Activated CD4-positive, alpha-beta T cell treated with anti-CD3 and anti-CD28 coated beads for 36 hours (primary cell): ENCODE data around the gene TSPEAR. TPM values are rescaled to one million over a fixed set of nuclear protein-coding genes. Genes with fewer than 3 reads are reported as not detected.

Experiments
- ATAC-seq: fragments of 200-7000 bp; cut with Tn5 transposase; one replicate; pipeline ENCODE4 v1.10.0; 2021; ENCODE audit warnings: mild to moderate bottlenecking, moderate library complexity
- CTCF ChIA-PET: fragments of 350-600 bp; sonication (Branson Sonifier 250); formaldehyde crosslinking; loops from one replicate; lab custom pipeline; 2021; ENCODE audit warnings: antibody characterized with exemption; lab: Charles Lee
- POLR2A ChIA-PET: fragments of 350-600 bp; sonication (Branson Sonifier 250); formaldehyde crosslinking; loops from one replicate; lab custom pipeline; 2021; ENCODE audit warnings: antibody characterized with exemption, inconsistent platforms; lab: Charles Lee
- DNase-seq: peaks from one replicate; pipeline ENCODE4 v3.0.0-alpha.2; 2020
- H3K27ac Mint-ChIP-seq: one replicate; pipeline ENCODE4 v1.8.0; 2021; ENCODE audit warnings: mixed read lengths
- H3K27me3 Mint-ChIP-seq: one replicate; pipeline ENCODE4 v1.8.0; 2021; ENCODE audit warnings: mixed read lengths
- H3K36me3 Mint-ChIP-seq: one replicate; pipeline ENCODE4 v1.8.0; 2021; ENCODE audit warnings: low read depth, mixed read lengths
- H3K4me1 Mint-ChIP-seq: one replicate; pipeline ENCODE4 v1.8.0; 2021; ENCODE audit warnings: mixed read lengths
- H3K4me3 Mint-ChIP-seq: one replicate; pipeline ENCODE4 v1.8.0; 2021; ENCODE audit warnings: mild to moderate bottlenecking, moderate library complexity, mixed read lengths
- H3K9me3 Mint-ChIP-seq: one replicate; pipeline ENCODE4 v1.8.0; 2021; ENCODE audit warnings: low read depth, mixed read lengths
- intact Hi-C, 2 experiments: fragments of 100-400 bp; cut with DNase I in 1 of 2; cut with micrococcal nuclease in 1 of 2; formaldehyde crosslinking; loops; one replicate each; pipeline versions ENCODE4 v1.14.2 to v1.15.1; 2022 to 2024; cut with DNase I, micrococcal nuclease
- total RNA-seq, 2 experiments: library from RNA; stranded (reverse); gene quantifications; one replicate each; pipeline ENCODE4 v1.2.3, GENCODE V29; 2021

The TSPEAR gene
- total RNA-seq, 2 experiments from 2014 or later = not detected

DNA sequence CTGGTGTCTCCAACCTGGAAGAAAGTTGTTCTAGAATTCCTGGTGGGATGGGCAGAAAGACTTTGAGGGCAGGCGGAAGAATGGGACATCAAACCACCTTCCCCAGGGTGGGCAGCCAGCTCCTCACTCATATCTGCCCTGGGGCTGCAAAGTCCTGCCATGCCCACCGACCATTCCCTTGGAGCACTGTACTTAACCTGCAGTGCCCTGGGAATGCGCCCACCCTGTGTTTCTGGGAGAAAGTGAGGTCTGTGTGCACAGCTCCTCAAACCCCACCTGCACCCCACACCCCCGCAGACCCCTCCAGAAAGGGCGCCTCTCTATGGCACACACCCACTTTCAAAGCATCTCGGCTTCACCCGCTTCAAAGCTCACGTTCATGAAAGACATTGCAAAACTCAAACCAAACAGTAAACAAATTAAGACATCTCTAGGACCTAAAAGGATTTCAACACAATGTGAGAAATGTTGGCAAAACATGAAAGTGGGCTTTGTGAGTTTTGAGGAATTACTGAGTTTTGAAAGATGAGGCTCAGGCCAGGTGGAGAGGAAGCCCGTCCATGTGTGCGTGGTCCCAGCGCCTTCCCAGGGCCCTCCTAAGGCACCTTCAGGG lies 196.5 kb downstream of the TSPEAR start:
- no peak overlapping the region for H3K4me3 Mint-ChIP-seq
- no peaks in the 10 kb centered on the region for H3K4me1 Mint-ChIP-seq
- ChIA-PET CTCF (interaction anchor here (0.7 to 1.7 kb wide), 2 partner anchors 273 to 278 kb away, joined by 3 to 10 read pairs; no protein-coding TSS in a partner anchor), POLR2A (no interaction called here)
- no peak overlapping the region for H3K27ac Mint-ChIP-seq
- H3K9me3 Mint-ChIP-seq = no peaks in the 10 kb centered on the region
- intact Hi-C loops = loop anchor here (5.0 to 10.0 kb wide), 2 partner anchors 360 to 377 kb away; partner anchors contain the start of gene PTTG1IP (in 1 of the 2)
- no peak for DNase-seq
- H3K36me3 Mint-ChIP-seq = no peaks in the 10 kb centered on the region
- no peak for ATAC-seq
- H3K27me3 Mint-ChIP-seq = no peaks in the 10 kb centered on the region

DNA sequence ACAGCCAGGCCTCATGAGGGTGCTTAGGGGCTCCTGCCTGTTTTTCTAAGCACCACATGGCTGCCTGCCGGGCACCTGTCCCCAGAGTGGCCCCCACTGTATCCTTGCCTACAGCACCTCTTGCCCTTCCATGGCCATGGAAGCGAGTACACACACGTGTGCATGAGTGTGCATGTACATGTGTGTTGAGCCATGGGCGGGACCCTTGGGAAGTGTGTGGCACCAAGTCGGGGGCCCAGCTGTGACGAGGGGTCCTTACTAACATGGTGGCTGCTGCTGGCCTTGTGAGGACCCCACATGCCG lies 197.2 kb downstream of the TSPEAR start:
- CTCF ChIA-PET = interaction anchor here (1.7 to 2.1 kb wide), 2 partner anchors 228 to 279 kb away, joined by 6 to 10 read pairs; no protein-coding TSS in a partner anchor

DNA sequence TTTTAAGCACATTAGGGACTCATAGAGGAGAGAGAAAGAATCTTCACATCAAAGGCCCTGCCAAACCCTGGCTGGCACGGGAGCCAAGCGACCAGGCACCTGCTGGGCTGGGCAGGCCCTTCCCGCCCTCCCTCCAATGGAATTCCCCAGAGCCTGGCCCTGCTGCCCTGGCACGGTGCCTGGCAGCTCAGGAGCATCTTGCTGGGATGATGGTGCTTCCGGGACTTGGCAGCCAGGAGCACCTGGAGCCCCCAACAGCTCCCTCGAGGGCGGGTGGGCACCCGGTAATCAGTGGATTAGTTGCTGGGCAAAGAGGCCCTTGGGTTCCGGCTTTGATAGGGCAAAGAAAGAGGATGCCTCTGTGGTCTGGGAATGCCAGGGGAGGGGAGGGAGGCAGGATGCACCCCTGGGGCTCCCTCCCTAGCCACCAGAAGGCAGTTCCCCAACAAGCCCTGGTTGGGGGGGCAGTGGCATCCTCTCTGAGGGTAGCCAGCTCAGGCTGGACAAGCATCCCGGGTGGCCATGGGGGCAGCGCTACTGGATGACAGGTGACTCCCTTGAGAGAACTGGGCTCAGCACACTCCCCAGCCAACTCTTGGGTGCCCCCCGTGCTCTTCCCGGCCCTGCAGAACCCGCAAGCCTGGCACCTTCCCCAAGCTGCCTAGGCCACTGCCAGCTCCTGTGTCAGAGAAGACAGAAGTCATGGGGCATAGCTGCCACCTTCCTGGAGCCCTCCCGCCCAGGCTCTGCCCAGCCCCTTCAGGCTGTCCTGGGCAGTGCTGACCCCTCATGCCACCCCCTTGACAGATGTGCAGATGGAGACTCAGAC lies 197.8 kb downstream of the TSPEAR start:
- no peak for ATAC-seq
- H3K4me3 Mint-ChIP-seq = no peak overlapping the region
- DNase-seq = no peak
- H3K4me1 Mint-ChIP-seq = no peaks in the 10 kb centered on the region
- H3K27ac Mint-ChIP-seq = no peak overlapping the region
- ChIA-PET CTCF (interaction anchor here (1.7 to 2.1 kb wide), 2 partner anchors 229 to 280 kb away, joined by 6 to 10 read pairs; no protein-coding TSS in a partner anchor), POLR2A (no interaction called here)
- no peaks in the 10 kb centered on the region for H3K27me3 Mint-ChIP-seq
- H3K9me3 Mint-ChIP-seq = no peaks in the 10 kb centered on the region
- no peaks in the 10 kb centered on the region for H3K36me3 Mint-ChIP-seq
- intact Hi-C loops = loop anchor here (5.0 to 10.0 kb wide), 2 partner anchors 361 to 379 kb away; partner anchors contain the start of gene PTTG1IP (in 1 of the 2)

More for the DNA sequence above, 197.2 kb downstream of the TSPEAR start:
- intact Hi-C loops = loop anchor here (5.0 to 10.0 kb wide), 2 partner anchors 361 to 378 kb away; partner anchors contain the start of gene PTTG1IP (in 1 of the 2)
- no peaks in the 10 kb centered on the region for H3K4me1 Mint-ChIP-seq
- H3K27ac Mint-ChIP-seq = no peak overlapping the region
- no peaks in the 10 kb centered on the region for H3K9me3 Mint-ChIP-seq
- H3K27me3 Mint-ChIP-seq = no peaks in the 10 kb centered on the region
- POLR2A ChIA-PET = no interaction called here
- no peak overlapping the region for H3K4me3 Mint-ChIP-seq
- DNase-seq (no peak), ATAC-seq (no peak)
- H3K36me3 Mint-ChIP-seq = no peaks in the 10 kb centered on the region

DNA sequence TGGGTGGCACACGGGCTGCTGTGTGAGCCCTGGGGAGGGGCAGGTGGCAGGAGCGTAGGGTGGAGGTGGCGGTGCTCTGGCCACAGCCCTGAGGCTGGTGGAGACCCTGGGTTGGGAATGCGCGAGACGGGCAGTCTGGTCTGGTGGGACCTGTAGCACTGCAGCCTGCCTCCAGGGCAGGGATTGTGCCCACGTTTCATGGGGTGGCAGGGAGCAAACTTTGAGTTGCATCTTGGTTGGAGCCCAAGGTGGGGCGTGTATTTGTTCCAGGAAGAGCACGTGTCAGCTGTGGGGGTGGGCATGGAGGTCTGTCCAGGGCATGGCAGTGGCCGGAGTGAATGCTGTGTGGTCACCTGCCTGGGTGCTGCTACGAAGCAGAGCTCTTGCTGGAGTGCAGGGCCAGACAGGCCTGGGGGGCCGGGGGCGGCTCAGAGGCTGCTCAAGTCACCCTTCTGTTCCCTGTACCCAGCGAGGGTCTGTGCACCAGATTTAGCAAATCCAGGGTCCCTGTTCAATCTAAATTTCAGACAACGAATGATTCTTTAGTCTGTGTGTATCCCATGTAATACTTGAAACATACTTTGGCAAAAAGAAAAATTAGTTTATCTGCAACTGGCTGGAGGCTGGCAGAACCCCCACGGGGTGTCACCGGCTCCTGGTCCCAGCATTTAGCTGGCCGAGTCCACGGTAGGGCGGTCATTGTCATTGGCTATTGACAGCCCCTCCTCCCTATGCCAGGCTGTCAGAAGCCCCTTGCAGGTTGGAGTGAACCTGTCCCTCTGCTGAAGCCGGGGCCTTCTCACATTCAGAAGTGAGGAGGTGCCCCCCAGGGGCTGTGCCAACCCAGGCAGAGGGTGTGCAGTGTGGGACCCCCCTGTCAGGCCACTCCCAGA lies 198.6 kb downstream of the TSPEAR start:
- intact Hi-C loops = loop anchor here (5.0 to 10.0 kb wide), 2 partner anchors 362 to 380 kb away; partner anchors contain the start of gene PTTG1IP (in 1 of the 2)
- DNase-seq (no peak), ATAC-seq (no peak)
- no peaks in the 10 kb centered on the region for H3K9me3 Mint-ChIP-seq
- no peaks in the 10 kb centered on the region for H3K4me1 Mint-ChIP-seq
- H3K36me3 Mint-ChIP-seq = no peaks in the 10 kb centered on the region
- no peak overlapping the region for H3K27ac Mint-ChIP-seq
- no peak overlapping the region for H3K4me3 Mint-ChIP-seq
- CTCF ChIA-PET = interaction anchor here (2.1 to 4.0 kb wide), 2 partner anchors 230 to 281 kb away, joined by 6 to 26 read pairs; no protein-coding TSS in a partner anchor
- no peaks in the 10 kb centered on the region for H3K27me3 Mint-ChIP-seq
- POLR2A ChIA-PET = no interaction called here

DNA sequence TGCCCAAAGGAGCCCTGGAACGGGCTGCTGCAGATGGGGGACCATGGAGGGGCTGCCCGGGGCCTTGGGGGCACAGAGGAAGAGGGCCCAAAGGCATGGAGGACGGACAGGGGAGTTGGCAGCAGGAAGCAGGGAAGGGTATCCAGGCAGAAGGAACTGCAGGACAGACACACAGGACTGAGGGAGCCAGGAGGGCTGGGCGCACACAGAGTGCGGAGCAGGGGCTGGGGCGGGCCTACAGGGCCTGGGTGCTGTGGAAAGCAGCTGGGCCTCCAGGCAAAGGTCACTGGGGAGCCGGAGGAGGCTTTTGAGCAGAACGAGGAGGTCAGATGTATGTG lies 199.5 kb downstream of the TSPEAR start:
- ATAC-seq (no peak), DNase-seq (no peak)
- H3K9me3 Mint-ChIP-seq = no peaks in the 10 kb centered on the region
- intact Hi-C loops = loop anchor here (1.0 to 10.0 kb wide), 4 partner anchors 281 to 421 kb away; partner anchors contain the start of gene PTTG1IP (in 1 of the 2)
- no peak overlapping the region for H3K27ac Mint-ChIP-seq
- ChIA-PET POLR2A (no interaction called here), CTCF (interaction anchor here (0.8 to 4.0 kb wide), 4 partner anchors 21 to 282 kb away, joined by 3 to 26 read pairs (median 6); no protein-coding TSS in a partner anchor)
- no peaks in the 10 kb centered on the region for H3K4me1 Mint-ChIP-seq
- H3K4me3 Mint-ChIP-seq = no peak overlapping the region
- no peaks in the 10 kb centered on the region for H3K36me3 Mint-ChIP-seq
- H3K27me3 Mint-ChIP-seq = no peaks in the 10 kb centered on the region

DNA sequence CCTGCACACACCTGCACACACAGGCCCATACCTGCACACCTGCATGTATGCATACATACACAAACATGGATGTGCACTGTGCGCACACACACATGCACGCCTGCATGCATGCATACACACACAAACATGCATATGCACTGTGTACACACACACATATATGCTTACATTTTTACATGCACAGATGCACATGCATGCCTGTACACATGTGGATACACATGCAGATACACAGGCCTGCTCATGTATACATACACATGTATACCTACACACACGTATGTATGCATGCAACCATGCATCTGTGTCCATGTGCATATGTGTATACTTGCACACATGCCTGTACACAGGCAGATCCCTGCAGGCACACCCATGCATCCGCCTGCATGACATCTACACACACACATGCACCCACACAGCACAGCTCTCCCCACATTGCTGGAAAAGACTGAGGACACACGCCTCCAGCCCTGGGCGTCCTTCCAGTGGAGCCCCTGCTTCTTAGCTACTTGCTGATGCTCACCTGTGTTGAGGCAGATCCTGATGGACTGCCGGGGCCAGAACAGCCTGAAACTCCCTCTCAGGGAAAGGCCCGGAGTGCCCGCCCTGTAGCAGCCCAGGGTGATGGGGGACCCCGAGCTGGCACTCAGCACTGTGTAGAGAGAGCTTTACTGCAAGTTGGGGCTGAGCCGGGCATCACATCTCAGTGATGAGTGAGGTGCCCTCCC lies 200.0 kb downstream of the TSPEAR start:
- Mint-ChIP-seq H3K27ac (no peak overlapping the region), H3K4me3 (no peak overlapping the region), H3K4me1 (no peaks in the 10 kb centered on the region), H3K36me3 (no peaks in the 10 kb centered on the region), H3K9me3 (no peaks in the 10 kb centered on the region), H3K27me3 (no peaks in the 10 kb centered on the region)
- no peak for ATAC-seq
- no peak for DNase-seq
- intact Hi-C loops = loop anchor here (1.0 to 10.0 kb wide), 4 partner anchors 282 to 421 kb away; partner anchors contain the start of gene PTTG1IP (in 1 of the 2)
- ChIA-PET CTCF (interaction anchor here (0.6 to 4.0 kb wide), 11 partner anchors 18 to 429 kb away, joined by 3 to 26 read pairs (median 4); no protein-coding TSS in a partner anchor), POLR2A (no interaction called here)

DNA sequence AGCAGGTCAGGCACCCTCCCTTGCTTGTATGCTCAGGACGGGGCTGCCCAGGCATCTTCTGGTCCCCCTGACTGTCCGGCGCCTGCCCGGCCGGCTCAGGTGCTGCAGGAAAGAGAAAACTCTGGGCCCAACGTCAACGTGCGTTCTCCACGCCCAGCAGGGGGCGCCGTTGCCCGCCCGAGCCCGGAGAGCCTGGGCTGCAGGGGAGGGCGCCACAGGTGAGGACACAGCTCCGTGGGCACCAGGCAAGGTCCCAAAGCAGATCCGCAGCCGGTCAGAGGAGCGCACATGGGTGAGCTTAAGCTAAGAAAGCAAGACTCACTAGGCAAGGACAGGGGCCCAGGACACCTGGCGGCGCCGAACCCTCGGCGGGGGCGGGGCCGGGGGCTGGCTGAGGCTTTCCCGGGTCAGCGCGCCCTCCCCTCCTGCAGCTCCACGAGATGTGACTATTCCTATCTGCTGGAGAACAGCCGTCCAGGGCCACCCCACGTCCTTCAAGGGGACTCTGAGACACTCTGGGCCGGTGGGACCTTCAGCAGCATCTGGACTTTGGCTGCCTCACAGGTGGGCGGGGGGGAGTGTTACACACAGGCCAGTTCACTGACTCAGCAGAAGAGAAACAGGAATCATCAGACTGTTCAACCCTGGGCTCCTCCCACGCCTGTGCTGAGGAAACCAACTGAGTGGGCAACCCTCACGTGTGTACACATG lies 200.7 kb downstream of the TSPEAR start:
- Mint-ChIP-seq H3K36me3 (no peaks in the 10 kb centered on the region), H3K9me3 (no peaks in the 10 kb centered on the region), H3K27me3 (no peaks in the 10 kb centered on the region), H3K4me1 (no peaks in the 10 kb centered on the region), H3K27ac (no peak overlapping the region), H3K4me3 (no peak overlapping the region)
- DNase-seq = peak; percentile 89
- ChIA-PET POLR2A (no interaction called here), CTCF (interaction anchor here (0.6 to 4.0 kb wide), 15 partner anchors 17 to 430 kb away, joined by 3 to 26 read pairs (median 3); no protein-coding TSS in a partner anchor)
- intact Hi-C loops = loop anchor here (1.0 to 10.0 kb wide), 6 partner anchors 232 to 422 kb away; partner anchors contain the start of gene PTTG1IP (in 1 of the 2)
- peak; percentile 94 for ATAC-seq

DNA sequence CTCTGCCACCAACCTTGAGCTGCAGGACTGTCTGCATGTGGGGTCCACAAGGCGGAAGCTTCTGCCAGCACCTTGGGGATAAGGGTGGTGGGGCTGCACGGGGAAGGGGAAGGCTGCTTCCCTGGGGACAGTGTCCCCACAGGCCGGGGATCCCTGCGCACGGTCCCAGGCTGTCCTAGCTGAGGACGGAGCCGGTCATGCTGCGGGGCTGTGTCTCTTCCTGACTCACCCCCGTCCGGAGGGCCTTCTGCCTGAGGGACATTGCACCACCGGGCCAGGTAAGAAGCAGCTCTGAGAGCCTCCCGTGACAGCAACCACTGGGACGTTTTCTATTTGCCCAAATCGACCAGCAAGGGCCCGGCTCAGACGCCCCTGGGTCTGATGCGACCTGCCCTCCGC lies 201.3 kb downstream of the TSPEAR start:
- Mint-ChIP-seq H3K4me1 (no peaks in the 10 kb centered on the region), H3K36me3 (no peaks in the 10 kb centered on the region), H3K27ac (no peak overlapping the region), H3K27me3 (no peaks in the 10 kb centered on the region), H3K9me3 (no peaks in the 10 kb centered on the region), H3K4me3 (no peak overlapping the region)
- ChIA-PET CTCF (interaction anchor here (0.7 to 4.0 kb wide), 9 partner anchors 221 to 290 kb away, joined by 3 to 26 read pairs (median 4); no protein-coding TSS in a partner anchor), POLR2A (no interaction called here)
- intact Hi-C loops = loop anchor here (1.0 to 10.0 kb wide), 6 partner anchors 232 to 423 kb away; partner anchors contain the start of gene PTTG1IP (in 1 of the 2)
- ATAC-seq = peak; percentile 19
- DNase-seq = no peak

DNA sequence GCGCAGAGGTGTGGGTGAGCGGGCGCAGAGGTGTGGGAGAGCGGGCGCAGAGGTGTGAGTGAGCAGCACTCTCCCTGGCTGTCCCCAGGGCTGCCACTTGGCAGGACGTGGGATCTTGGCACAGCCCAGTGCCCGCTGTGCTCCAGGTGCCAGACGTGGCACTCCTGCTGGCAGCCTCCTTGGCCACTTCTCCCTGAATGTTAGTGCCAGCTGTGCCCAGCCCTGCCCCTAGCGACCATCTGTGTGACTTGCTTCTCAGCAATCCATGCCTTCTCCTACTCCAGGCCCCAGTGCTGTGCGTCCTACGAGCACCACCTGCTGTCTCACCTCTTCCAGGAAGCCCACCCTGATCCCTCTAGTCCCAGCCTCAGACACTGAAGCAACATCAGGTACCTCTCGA lies 201.8 kb downstream of the TSPEAR start:
- Mint-ChIP-seq H3K36me3 (no peaks in the 10 kb centered on the region), H3K9me3 (no peaks in the 10 kb centered on the region), H3K4me1 (no peaks in the 10 kb centered on the region), H3K27me3 (no peaks in the 10 kb centered on the region), H3K4me3 (no peak overlapping the region), H3K27ac (no peak overlapping the region)
- intact Hi-C loops = no loop called here
- ChIA-PET CTCF (interaction anchor here (1.3 to 4.0 kb wide), 3 partner anchors 221 to 288 kb away, joined by 3 to 26 read pairs (median 4); no protein-coding TSS in a partner anchor), POLR2A (no interaction called here)
- DNase-seq (no peak), ATAC-seq (no peak)
